ENCODE measurements around the gene PALLD.

- TF ChIP-seq CTCF (IDR thresholded peaks at IDR 0.05; ENCODE audit: low read length): no peak
- no peak for TF ChIP-seq EZH2 (IDR thresholded peaks at IDR 0.05; ENCODE audit: borderline replicate concordance, low read length)
Measured at GRCh38 chr4:168487282-168488035, 9.4 kb upstream of the PALLD start.
